ENCODE results near the gene HMGCL. TPM values are rescaled to one million over a fixed set of nuclear protein-coding genes. Genes with fewer than 3 reads are reported as not detected.

The HMGCL gene
- total RNA-seq, 1 experiment from 2014 or later = 30.8 TPM

- in situ Hi-C loops (cut with HindIII; ENCODE audit: low pct_unique_long_range_greater_than_20kb, low sequenced_read_pairs) (no loop called here), intact Hi-C loops (cut with micrococcal nuclease; ENCODE audit: unreplicated experiment) (no loop called here)
- Histone ChIP-seq H3K9me3 (ENCODE audit: control insufficient read depth, insufficient read depth, low read depth, low read length) (no peaks in the 10 kb centered on the region), H3K4me3 (ENCODE audit: low read depth in 2 of 2, low read length in 2 of 2) (peak overlapping the region; percentile 86 to 89), H3K27ac (ENCODE audit: low read length) (peak overlapping the region; percentile 94), H3K4me1 (ENCODE audit: control insufficient read depth, insufficient read depth, low read length) (peaks cover 47% of the 10 kb centered on the region), H3K36me3 (ENCODE audit: control insufficient read depth, insufficient read depth, low read length) (peaks cover 8% of the 10 kb centered on the region; the same call in 1 of the 2 replicates), H3K27me3 (ENCODE audit: control insufficient read depth, insufficient read depth, low read length) (no peaks in the 10 kb centered on the region)
- ATAC-seq (no peak), DNase-seq (ENCODE audit: low read depth, low spot score) (no peak)
- TF ChIP-seq SIN3A (IDR thresholded peaks at IDR 0.05; ENCODE audit: borderline replicate concordance, insufficient read depth, low read depth, low read length) (no peak), CTCF (IDR thresholded peaks at IDR 0.05) (peak; percentile 68), POLR2AphosphoS5 (IDR thresholded peaks at IDR 0.05; ENCODE audit: low read depth, low read length) (no peak)
- POLR2A ChIA-PET = interaction anchor here (0.7 kb wide), 1 partner anchor 81 kb away, joined by 3 read pairs; no protein-coding TSS in a partner anchor
- BruUV-seq (replicated peaks) = no TSS peak
- CTCF ChIA-PET = interaction anchor here (0.6 to 2.4 kb wide), 4 partner anchors 17 to 29 kb away, joined by 4 to 13 read pairs (median 6); partner anchors contain the start of gene PITHD1
These were observed 26.5 kb downstream of the HMGCL start for GRCh38 chr1:23798662-23799142.

- POLR2A ChIA-PET = interaction anchor here (0.7 to 1.6 kb wide), 2 partner anchors 20 to 80 kb away, joined by 3 to 4 read pairs; partner anchors contain the start of gene PITHD1
- no TSS peak for BruUV-seq (replicated peaks)
- no peak overlapping the region for H3K27ac ChIP-seq (ENCODE audit: low read length)
These were observed 27.5 kb downstream of the HMGCL start for GRCh38 chr1:23797478-23798448.

More at GRCh38 chr1:23797478-23798448, 27.5 kb downstream of the HMGCL start:
- Histone ChIP-seq H3K9me3 (ENCODE audit: control insufficient read depth, insufficient read depth, low read depth, low read length) (no peaks in the 10 kb centered on the region), H3K36me3 (ENCODE audit: control insufficient read depth, insufficient read depth, low read length) (peaks cover 8% of the 10 kb centered on the region; the same call in 1 of the 2 replicates), H3K4me3 (ENCODE audit: low read depth in 2 of 2, low read length in 2 of 2) (no peak overlapping the region), H3K27me3 (ENCODE audit: control insufficient read depth, insufficient read depth, low read length) (no peaks in the 10 kb centered on the region), H3K4me1 (ENCODE audit: control insufficient read depth, insufficient read depth, low read length) (peaks cover 57% of the 10 kb centered on the region)
- in situ Hi-C loops (cut with HindIII; ENCODE audit: low pct_unique_long_range_greater_than_20kb, low sequenced_read_pairs) (no loop called here), intact Hi-C loops (cut with micrococcal nuclease; ENCODE audit: unreplicated experiment) (no loop called here)
- no peak for DNase-seq (ENCODE audit: low read depth, low spot score)
- no peak for ATAC-seq
- CTCF ChIA-PET = interaction anchor here (0.6 to 2.4 kb wide), 4 partner anchors 16 to 31 kb away, joined by 3 to 13 read pairs (median 5); partner anchors contain the start of gene PITHD1
- TF ChIP-seq SIN3A (IDR thresholded peaks at IDR 0.05; ENCODE audit: borderline replicate concordance, insufficient read depth, low read depth, low read length) (no peak), REST (IDR thresholded peaks at IDR 0.05; ENCODE audit: insufficient read depth in 1 of 2, low read depth in 2 of 2, low read length in 1 of 2) (no peak), POLR2AphosphoS5 (IDR thresholded peaks at IDR 0.05; ENCODE audit: low read depth, low read length) (no peak; the same call in 1 of the 2 replicates), TCF7L2 (IDR thresholded peaks at IDR 0.05; ENCODE audit: low read depth, low read length) (no peak), CTCF (IDR thresholded peaks at IDR 0.05) (no peak)
